Measurements from ENCODE around the gene SPG7. TPM values are rescaled to one million over a fixed set of nuclear protein-coding genes. Genes with fewer than 3 reads are reported as not detected.

The SPG7 gene
- total and polyA plus RNA-seq, 9 of the 15 experiments (the other 6 are each of a cell fraction or from before 2014, with no cell fraction given) = 5.8 to 89.1 (median 49.4) TPM

DNA sequence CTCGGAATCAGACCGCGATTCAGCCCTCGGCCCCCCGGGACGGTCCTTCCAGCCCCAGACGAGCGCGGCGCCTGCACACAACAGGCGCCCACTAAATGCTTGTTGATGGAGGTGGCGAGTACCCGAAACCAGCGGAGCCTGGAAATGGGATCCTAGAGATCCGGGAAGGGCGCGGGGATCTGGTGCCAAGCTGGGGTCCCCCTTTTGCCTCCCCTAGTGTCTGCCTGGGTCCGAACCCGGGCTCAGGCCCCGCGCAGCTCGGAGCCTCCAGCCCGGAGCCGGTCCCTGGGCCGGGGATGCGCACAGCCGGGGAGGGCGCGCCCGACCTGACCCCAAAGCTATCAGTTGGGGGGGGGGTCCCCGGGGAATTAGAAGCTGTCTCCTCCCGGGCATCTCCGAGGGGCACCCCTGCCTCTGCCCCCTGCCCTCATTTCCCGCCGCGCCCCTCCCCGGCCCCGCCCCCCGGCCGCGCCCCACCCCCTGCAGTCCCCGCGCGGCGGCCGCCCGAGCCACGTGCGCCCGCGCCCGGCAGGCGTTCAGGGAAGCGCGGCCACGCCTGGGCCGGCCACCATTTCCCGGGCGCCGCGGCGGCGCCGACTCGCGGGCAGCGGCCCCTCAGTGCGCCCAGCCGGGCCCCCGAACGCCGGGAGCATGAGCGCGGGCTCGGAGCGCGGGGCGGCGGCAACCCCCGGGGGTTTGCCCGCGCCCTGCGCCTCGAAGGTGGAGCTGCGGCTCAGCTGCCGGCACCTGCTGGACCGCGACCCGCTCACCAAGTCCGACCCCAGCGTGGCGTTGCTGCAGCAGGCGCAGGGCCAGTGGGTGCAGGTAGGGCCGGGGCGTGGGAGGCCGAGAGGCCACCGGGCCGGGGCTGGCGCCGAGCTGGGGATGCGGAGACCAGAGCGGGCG is 67.3 kb downstream of the SPG7 start, which contains the start of gene CPNE7 (continued):
- TF ChIP-seq ZKSCAN1 (IDR thresholded peaks at IDR 0.05; ENCODE audit: low read depth, low read length) (no peak), ETV5 (CRISPR knock-in tag; IDR thresholded peaks at IDR 0.05; ENCODE audit: low read depth) (no peak), E2F6 (IDR thresholded peaks at IDR 0.05; ENCODE audit: borderline replicate concordance in 1 of 2, extremely low read depth in 1 of 2, insufficient read depth in 1 of 2, insufficient read length in 1 of 2, low read depth in 1 of 2, low read length in 1 of 2, poor library complexity in 1 of 2, severe bottlenecking in 1 of 2) (peak; percentile 76 to 96), STAG1 (CRISPR knock-in tag; IDR thresholded peaks at IDR 0.05; ENCODE audit: borderline replicate concordance) (no peak), ETS1 (conservative IDR thresholded peaks at IDR 0.05; ENCODE audit: control insufficient read depth, low read depth, low read length) (0 out of 2 replicates have a peak, but pooled peaks have one; percentile 24), RBBP5 (IDR thresholded peaks at IDR 0.05; ENCODE audit: borderline replicate concordance, insufficient read depth, low read length, poor library complexity, severe bottlenecking) (peak; percentile 65), THRAP3 (IDR thresholded peaks at IDR 0.05; ENCODE audit: borderline replicate concordance) (no peak), SMARCC2 (IDR thresholded peaks at IDR 0.05; ENCODE audit: low read depth) (no peak), FOXA3 (CRISPR knock-in tag; conservative IDR thresholded peaks at IDR 0.05 in 1 of 2, IDR thresholded peaks at IDR 0.05 in 1 of 2) (no peak), PHF20 (IDR thresholded peaks at IDR 0.05; ENCODE audit: partially characterized antibody) (peak; percentile 19), GABPB2 (CRISPR knock-in tag; conservative IDR thresholded peaks at IDR 0.05) (no peak), SMARCB1 (IDR thresholded peaks at IDR 0.05; ENCODE audit: insufficient read length, low read depth) (no peak), THAP12 (CRISPR knock-in tag; IDR thresholded peaks at IDR 0.05) (0 out of 2 replicates have a peak, but pooled peaks have one; percentile 6), CTBP1 (IDR thresholded peaks at IDR 0.05; ENCODE audit: borderline replicate concordance) (no peak; the same call in 1 of the 2 replicates), RAD21 (CRISPR knock-in tag; conservative IDR thresholded peaks at IDR 0.05 in 1 of 2, IDR thresholded peaks at IDR 0.05 in 1 of 2) (no peak), KLF1 (tag; IDR thresholded peaks at IDR 0.05) (no peak)
- TF ChIP-seq, protein P1, sequence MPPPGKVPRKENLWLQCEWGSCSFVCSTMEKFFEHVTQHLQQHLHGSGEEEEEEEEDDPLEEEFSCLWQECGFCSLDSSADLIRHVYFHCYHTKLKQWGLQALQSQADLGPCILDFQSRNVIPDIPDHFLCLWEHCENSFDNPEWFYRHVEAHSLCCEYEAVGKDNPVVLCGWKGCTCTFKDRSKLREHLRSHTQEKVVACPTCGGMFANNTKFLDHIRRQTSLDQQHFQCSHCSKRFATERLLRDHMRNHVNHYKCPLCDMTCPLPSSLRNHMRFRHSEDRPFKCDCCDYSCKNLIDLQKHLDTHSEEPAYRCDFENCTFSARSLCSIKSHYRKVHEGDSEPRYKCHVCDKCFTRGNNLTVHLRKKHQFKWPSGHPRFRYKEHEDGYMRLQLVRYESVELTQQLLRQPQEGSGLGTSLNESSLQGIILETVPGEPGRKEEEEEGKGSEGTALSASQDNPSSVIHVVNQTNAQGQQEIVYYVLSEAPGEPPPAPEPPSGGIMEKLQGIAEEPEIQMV (tag; conservative IDR thresholded peaks at IDR 0.05; ENCODE audit: low read depth) = no peak
- TF ChIP-seq, protein P2, sequence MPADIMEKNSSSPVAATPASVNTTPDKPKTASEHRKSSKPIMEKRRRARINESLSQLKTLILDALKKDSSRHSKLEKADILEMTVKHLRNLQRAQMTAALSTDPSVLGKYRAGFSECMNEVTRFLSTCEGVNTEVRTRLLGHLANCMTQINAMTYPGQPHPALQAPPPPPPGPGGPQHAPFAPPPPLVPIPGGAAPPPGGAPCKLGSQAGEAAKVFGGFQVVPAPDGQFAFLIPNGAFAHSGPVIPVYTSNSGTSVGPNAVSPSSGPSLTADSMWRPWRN (IDR thresholded peaks at IDR 0.05; ENCODE audit: low read depth) = no peak
